ENCODE data around the gene IGSF5.

IGSF5 gene

DNA sequence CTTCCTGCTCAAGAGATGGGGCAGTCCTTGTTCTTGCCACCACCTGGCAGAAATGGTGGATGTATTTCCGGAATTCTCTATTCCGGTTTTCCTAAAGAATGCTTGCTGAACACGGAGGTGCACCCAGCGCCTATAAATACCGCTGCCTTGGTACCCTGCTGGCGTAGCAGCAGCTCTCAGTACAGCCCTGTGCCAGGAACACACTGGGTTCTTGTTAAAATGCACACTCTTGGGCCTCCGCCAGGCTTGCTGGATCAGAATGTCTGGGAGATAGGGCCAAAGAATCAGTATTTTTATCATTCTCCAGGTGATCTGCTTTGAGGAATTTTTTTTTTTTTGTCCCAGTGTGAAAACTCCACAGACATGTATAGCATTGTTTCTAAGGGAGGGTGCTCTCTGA is 54.2 kb downstream of the IGSF5 start:
- no peak for DNase-seq (ENCODE audit: low read depth)
- no peak overlapping the region for H3K4me3 ChIP-seq (ENCODE audit: low read depth, low read length)
- no peak for TF ChIP-seq POLR2A (IDR thresholded peaks at IDR 0.05; ENCODE audit: extremely low read depth, insufficient read length)
- TF ChIP-seq, protein P1, sequence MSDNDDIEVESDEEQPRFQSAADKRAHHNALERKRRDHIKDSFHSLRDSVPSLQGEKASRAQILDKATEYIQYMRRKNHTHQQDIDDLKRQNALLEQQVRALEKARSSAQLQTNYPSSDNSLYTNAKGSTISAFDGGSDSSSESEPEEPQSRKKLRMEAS (IDR thresholded peaks at IDR 0.05; ENCODE audit: low read depth, low read length): no peak
- TF ChIP-seq, protein P2, sequence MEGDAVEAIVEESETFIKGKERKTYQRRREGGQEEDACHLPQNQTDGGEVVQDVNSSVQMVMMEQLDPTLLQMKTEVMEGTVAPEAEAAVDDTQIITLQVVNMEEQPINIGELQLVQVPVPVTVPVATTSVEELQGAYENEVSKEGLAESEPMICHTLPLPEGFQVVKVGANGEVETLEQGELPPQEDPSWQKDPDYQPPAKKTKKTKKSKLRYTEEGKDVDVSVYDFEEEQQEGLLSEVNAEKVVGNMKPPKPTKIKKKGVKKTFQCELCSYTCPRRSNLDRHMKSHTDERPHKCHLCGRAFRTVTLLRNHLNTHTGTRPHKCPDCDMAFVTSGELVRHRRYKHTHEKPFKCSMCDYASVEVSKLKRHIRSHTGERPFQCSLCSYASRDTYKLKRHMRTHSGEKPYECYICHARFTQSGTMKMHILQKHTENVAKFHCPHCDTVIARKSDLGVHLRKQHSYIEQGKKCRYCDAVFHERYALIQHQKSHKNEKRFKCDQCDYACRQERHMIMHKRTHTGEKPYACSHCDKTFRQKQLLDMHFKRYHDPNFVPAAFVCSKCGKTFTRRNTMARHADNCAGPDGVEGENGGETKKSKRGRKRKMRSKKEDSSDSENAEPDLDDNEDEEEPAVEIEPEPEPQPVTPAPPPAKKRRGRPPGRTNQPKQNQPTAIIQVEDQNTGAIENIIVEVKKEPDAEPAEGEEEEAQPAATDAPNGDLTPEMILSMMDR (IDR thresholded peaks at IDR 0.05; ENCODE audit: low read depth, low read length): no peak
- no peak for TF ChIP-seq MYC (IDR thresholded peaks at IDR 0.05; ENCODE audit: low read depth, low read length)

DNA sequence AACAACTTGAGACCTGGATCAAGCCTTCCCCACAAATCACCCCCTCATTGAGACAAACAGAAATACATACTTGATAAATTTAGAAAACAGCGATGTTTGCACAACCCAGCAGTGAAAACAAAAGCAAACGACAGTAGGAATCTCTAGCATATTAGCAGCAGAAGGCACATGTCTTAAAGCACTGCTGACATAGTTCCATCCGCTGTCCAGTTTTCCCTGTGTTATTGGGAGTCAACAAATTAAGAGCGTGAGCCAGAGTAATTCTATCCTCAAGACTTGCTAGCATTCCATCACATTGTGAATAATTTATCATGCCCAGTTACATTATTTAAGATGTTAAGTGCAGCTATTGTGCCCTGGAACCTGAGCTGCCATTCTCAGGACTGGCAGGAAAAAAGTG is 55.3 kb downstream of the IGSF5 start:
- TF ChIP-seq POLR2A (IDR thresholded peaks at IDR 0.05; ENCODE audit: extremely low read depth, insufficient read length): no peak
- no peak for TF ChIP-seq MYC (IDR thresholded peaks at IDR 0.05; ENCODE audit: low read depth, low read length)
- TF ChIP-seq, protein P2 (IDR thresholded peaks at IDR 0.05; ENCODE audit: low read depth, low read length): no peak
- TF ChIP-seq, protein P1 (IDR thresholded peaks at IDR 0.05; ENCODE audit: low read depth, low read length): no peak
- no peak overlapping the region for H3K4me3 ChIP-seq (ENCODE audit: low read depth, low read length)

DNA sequence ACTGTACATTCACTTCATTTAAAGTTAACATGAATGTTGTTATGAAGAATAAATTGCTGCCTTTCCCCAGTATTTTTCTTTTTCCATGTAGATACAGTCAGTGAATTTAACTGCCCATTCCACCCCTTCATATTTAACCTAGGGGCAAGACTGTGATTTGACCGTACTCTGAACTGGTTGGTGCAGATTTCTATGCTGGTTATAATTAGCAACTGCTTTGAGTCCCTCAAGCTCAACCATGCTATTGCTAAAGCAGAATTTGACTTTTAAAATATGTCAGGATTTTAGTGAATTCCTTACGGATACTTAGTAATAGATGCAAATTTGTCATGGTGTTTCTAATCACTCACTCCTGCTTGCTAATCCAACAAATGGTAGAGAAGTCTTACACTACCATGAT is 57.2 kb downstream of the IGSF5 start:
- TF ChIP-seq POLR2A (IDR thresholded peaks at IDR 0.05; ENCODE audit: extremely low read depth, insufficient read length) (no peak), MYC (IDR thresholded peaks at IDR 0.05; ENCODE audit: low read depth, low read length) (no peak)
- TF ChIP-seq, protein P2 (IDR thresholded peaks at IDR 0.05; ENCODE audit: low read depth, low read length): no peak
- TF ChIP-seq, protein P1 (IDR thresholded peaks at IDR 0.05; ENCODE audit: low read depth, low read length): no peak
- DNase-seq (ENCODE audit: low read depth): no peak
- H3K4me3 ChIP-seq (ENCODE audit: low read depth, low read length): no peak overlapping the region

More for the DNA sequence above, 55.3 kb downstream of the IGSF5 start:
- DNase-seq (ENCODE audit: low read depth): no peak

DNA sequence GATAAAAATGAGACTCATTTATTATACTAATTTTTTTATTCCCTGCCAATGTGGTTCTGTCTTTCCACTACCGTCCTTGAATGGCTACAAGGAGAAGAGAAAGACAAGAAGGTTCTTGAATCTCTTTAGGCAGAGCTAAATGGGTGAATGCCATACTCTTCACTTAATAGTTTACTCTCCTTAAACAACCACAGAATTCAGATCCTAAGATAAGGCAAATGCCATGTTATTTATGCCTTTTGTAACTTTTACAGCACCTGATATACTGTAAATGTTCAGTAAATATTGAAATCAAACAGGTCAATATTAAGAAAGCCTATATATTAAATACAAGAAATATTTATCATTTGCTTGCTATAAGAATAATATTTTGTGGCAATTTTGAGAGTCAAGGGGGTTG is 58.4 kb downstream of the IGSF5 start:
- H3K4me3 ChIP-seq (ENCODE audit: low read depth, low read length): no peak overlapping the region
- TF ChIP-seq MYC (IDR thresholded peaks at IDR 0.05; ENCODE audit: low read depth, low read length): no peak
- no peak for TF ChIP-seq POLR2A (IDR thresholded peaks at IDR 0.05; ENCODE audit: extremely low read depth, insufficient read length)
- TF ChIP-seq, protein P1 (IDR thresholded peaks at IDR 0.05; ENCODE audit: low read depth, low read length): no peak
- TF ChIP-seq, protein P2 (IDR thresholded peaks at IDR 0.05; ENCODE audit: low read depth, low read length): no peak
- no peak for DNase-seq (ENCODE audit: low read depth)

DNA sequence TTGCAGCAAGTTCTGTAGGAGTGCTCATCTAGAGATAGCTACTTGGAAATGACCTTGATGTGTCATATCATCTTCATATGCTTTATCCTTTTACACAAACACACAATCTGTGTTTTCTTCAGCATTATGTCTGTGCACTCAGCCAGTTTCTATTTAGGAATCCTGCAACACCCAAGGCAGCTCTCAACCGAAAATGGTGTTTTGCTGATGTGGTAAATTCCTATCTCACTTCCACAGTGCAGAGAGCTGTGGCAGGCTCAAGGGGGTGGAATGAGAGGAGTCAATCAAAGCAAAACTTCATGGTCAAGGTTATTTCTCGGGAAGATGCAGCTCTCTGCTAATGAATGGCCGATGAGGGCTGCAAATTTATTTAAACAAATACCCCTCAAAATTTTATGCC is 59.3 kb downstream of the IGSF5 start:
- no peak for DNase-seq (ENCODE audit: low read depth)
- H3K4me3 ChIP-seq (ENCODE audit: low read depth, low read length): no peak overlapping the region
- TF ChIP-seq, protein P1 (IDR thresholded peaks at IDR 0.05; ENCODE audit: low read depth, low read length): no peak
- TF ChIP-seq POLR2A (IDR thresholded peaks at IDR 0.05; ENCODE audit: extremely low read depth, insufficient read length): no peak
- no peak for TF ChIP-seq MYC (IDR thresholded peaks at IDR 0.05; ENCODE audit: low read depth, low read length)
- TF ChIP-seq, protein P2 (IDR thresholded peaks at IDR 0.05; ENCODE audit: low read depth, low read length): no peak

DNA sequence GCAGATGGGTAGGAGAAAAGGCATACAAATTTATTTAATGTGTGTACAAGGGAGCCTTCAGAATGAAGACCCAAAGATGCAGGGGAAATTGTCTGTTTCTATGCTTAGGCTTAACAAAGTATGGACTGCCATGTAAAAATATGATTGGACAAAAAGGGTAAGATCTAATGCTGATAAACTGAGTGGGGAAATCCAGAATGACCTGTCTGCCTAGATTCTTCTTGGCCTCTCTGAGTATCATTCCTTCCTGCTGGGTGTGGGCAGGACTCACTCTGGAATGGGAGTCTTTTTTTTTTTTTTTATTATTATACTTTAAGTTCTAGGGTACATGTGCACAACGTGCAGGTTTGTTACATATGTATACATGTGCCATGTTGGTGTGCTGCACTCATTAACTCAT is 61.0 kb downstream of the IGSF5 start:
- no peak for DNase-seq (ENCODE audit: low read depth)
- H3K4me3 ChIP-seq (ENCODE audit: low read depth, low read length): no peak overlapping the region
- TF ChIP-seq POLR2A (IDR thresholded peaks at IDR 0.05; ENCODE audit: extremely low read depth, insufficient read length) (no peak), MYC (IDR thresholded peaks at IDR 0.05; ENCODE audit: low read depth, low read length) (no peak)
- TF ChIP-seq, protein P2 (IDR thresholded peaks at IDR 0.05; ENCODE audit: low read depth, low read length): no peak
- TF ChIP-seq, protein P1 (IDR thresholded peaks at IDR 0.05; ENCODE audit: low read depth, low read length): no peak
